Ishikawa (cell line): ENCODE measurements around the gene FGGY.
A peak's percentile ranks its signal among the peaks of the same experiment; 100 is the strongest.

ENCODE experiments used
- CEBPB ChIP-seq: IDR thresholded peaks from 2 replicates; pipeline ENCODE4 v1.6.1; 2012
- EP300 ChIP-seq: IDR thresholded peaks from 2 replicates; pipeline ENCODE4 v1.6.1; 2012; ENCODE audit warnings: borderline replicate concordance
- TAF1 ChIP-seq: IDR thresholded peaks from 2 replicates; pipeline ENCODE4 v1.6.1; 2012; ENCODE audit warnings: low read depth, mild to moderate bottlenecking
- ZBTB7A ChIP-seq: IDR thresholded peaks from 2 replicates; pipeline ENCODE4 v1.6.1; 2012; ENCODE audit warnings: low read depth

GRCh38 chr1:59502009-59502691 is 205.3 kb downstream of the FGGY start:
- no peak for TF ChIP-seq TAF1
- TF ChIP-seq ZBTB7A: no peak
- peak; percentile 48; the same call in 1 of the 2 replicates for TF ChIP-seq EP300
- TF ChIP-seq CEBPB: no peak
